Measurements from ENCODE around the gene HOXB8.

HOXB8 gene

GRCh38 chr17:48610282-48611211 is 4.5 kb downstream of the HOXB8 start, which contains the start of gene HOXB7:
Gene HOXB7, minus strand, starts transcription at chr17:48611017. Its CDS starts 99 bp downstream, at chr17:48610918.
- DNase-seq = peak; percentile 47

GRCh38 chr17:48609759-48610281 is 5.3 kb downstream of the HOXB8 start:
- DNase-seq = no peak

DNA sequence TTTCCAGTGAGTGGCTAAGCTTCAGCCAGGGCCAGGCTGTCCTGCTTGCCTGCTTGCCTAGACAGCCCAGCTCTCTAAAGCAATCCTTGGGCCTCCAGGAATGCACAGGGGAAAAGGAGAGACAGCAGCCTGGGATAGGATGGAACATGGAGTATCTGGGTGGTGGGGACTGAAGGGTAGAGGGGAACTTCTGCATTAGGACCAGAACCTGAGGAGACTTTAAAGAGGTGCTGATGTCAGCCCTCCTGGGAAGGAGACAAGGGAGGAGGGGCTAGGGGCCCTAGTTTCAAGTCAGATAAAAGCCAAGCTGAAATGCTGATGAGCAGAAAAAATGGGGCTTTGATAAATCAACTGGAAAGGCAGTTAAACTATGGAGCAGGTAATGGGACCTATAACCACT is 6.1 kb downstream of the HOXB8 start:
- DNase-seq = no peak

DNA sequence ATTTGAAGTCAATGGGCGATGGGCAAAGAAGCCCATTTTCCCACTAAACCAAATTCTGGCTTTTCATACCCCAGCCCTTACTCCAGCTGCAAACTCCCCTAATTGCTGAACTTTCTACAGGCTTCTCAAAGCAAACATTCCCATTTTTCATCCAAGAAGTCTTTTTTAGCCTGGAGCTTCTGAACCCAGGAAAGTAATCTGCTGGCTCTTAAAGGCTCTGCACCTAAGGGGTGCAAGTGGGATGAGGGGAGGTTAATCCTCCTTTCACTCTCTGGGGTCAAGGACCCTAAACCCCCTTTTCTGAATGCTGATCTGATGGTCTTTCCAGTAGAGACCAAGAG is 6.6 kb downstream of the HOXB8 start:
- DNase-seq = no peak

DNA sequence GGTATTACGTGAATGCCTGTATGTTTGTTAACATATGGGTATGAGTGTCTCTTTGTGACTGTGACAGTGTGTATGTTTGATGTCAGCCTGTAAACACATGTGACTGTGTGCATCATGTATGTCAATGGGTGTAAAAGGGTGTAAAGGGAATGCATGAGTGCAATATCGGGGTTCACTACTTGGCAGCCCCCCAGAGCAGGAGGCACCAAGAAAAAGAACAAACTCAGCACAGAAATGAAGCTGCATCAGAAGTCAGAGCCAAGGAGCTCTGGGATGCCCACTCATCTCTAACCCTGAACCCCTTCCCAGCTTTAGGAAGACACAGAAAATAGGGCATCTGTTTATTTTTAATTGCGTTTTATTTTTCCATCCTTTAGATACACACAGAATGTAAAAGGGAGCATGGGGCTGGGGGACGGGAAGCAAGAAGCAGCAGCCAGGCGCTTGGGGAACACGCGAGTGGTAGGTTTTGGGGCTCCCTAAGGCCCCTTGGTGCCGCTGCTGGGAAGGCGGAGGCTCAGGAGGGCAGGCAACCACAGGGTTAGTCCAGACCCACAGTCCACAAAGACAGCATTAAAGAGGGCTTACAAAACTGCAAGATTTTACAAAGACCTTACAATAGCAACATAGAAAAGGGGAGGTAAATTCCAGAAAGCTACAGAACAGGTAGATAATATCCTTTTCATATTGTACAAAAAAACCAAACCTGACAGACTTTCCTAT is 8.0 kb downstream of the HOXB8 start:
- DNase-seq = no peak

- DNase-seq = no peak
These were observed 8.9 kb downstream of the HOXB8 start for GRCh38 chr17:48605991-48606891.

- no peak for DNase-seq
These were observed 9.6 kb downstream of the HOXB8 start for GRCh38 chr17:48605409-48605919.

GRCh38 chr17:48604770-48605329 is 10.2 kb downstream of the HOXB8 start, which contains the start of gene HOXB6:
Gene HOXB6, minus strand, starts transcription at chr17:48604986. Its CDS starts 6,836 bp downstream, at chr17:48598150.
- DNase-seq = no peak

- DNase-seq = peak; percentile 34
These were observed 10.9 kb downstream of the HOXB8 start for GRCh38 chr17:48603959-48604769.

DNA sequence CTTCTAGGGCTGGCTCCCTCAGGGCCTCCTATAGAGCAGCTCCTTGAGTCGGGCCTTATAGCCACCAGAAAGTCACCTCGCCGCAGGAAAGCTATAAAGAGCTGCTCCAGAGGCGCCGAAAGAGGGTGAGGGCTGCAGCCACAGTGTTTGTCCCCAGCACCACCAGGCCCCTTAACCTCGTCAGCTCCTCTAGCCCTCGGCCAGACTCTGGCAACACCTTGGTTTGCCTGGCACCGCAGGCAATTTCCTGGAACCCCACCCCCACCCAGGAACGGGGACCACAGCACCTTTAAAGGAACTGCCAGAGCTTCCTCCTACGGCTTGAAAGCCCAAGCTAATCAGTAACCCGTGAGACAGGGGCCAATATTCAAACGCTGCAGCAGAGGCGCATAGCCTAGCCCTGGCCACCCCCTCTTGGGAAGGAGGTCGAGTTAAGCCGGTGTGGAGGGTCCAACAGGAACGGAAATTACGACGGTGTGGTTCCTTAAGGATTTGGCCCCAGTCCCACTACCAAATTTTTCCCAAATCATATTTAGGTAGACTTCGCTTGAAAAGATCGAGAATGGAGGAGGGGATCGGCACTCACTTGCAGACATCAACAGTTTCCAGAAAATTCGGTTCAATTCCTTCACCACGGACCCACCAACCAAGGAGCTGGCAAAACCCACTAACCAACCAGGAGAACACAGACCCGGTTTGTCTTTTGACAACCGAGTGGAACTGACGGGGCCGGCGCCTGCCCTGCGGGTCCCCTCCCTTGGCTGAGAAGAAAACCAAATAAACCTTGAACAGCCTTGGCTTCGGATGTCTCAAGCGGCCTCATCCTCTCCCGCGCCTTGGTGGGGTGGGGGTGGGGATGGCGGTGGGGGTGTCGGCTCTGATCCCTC is 13.3 kb downstream of the HOXB8 start:
- no peak for DNase-seq

GRCh38 chr17:48601207-48601538 is 13.9 kb downstream of the HOXB8 start:
- no peak for DNase-seq

DNA sequence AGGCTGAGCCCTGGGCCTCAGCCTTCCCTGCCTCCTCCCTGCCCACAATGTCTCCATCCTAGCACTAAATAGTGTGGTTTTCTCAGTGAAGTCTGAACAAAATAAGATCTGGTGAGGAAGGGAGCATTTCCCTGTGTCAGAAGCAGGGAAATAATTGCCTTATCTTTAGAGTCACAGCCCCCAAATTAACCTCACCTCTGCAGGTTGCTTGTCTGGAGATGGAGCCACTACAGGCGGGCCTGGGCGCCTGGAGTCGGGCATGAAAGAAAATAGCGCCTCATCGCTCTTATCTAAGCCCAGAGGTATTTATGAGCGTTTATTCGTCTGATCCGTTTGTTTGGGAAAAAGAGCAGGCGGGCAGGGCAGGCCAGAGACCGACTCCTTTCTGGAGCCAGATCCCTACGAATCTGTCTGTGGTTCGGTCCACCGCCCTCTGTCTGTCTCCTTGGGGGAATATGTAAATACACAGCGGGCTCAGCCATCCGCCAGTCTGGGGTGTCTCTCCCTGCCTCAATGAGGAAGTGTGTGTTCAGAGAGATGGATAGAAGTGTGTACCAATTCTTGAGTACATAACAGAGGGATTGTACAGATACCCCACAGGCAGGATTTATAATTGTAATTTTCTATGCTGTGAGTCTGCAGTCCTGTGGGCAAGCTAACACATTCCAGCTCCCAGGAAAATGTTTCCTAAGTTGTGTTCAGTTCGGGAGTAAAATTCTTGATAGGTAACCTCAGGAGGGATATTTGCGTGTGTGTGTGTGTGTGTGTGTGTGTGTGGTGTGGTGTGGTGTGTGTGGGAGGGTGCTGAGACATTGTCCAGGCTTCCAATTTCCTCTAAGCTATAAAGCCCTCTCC is 14.6 kb downstream of the HOXB8 start:
- no peak for DNase-seq

GRCh38 chr17:48599354-48599753 is 15.7 kb downstream of the HOXB8 start:
- no peak for DNase-seq

GRCh38 chr17:48598736-48599135 is 16.4 kb downstream of the HOXB8 start:
- no peak for DNase-seq

DNA sequence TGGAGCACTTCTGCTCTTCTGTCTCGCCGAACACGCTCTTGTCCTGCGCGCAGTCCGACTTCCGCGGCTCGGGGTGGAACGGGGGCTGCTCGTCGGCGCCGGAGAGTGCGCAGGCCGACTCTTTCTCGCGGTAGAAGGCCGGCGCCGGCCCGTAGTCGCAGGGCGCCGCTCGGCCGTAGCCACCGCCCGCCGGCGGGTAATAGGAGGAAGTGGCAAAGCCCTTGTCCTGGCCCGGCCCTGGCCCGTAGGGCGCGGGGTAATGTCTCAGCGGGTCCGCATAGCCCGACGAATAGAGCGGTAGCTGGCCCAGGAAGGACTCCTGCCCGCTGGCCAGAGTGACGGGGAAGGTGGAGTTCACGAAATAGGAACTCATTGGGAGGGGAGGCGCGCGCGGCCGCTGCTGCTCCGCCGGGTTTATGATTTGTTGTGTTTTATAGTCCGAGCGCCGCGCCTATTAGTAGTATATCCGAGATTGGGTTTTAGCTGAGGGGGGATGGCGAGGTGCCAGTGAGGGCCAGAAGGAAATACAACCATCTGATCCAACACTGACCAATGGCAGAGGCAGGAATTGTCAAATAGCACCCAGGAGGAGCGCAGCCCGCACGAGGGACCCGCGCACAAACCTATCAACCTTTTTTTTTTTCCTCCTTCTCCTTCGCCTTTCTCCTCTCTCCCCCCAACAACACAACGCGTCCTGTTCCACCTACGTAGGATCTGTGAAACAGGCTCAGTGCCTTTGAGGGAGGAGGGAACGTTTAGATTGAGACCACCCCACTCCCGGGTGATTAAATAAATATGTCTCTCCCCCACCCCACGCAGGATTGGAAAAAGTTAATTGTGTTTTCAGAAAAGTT is 17.1 kb downstream of the HOXB8 start:
- no peak for DNase-seq

- no peak for DNase-seq
These were observed 17.6 kb downstream of the HOXB8 start for GRCh38 chr17:48597528-48597777.

GRCh38 chr17:48596735-48597527 is 18.2 kb downstream of the HOXB8 start:
- DNase-seq = no peak

All from SHP77 treated with DMSO at 0.1 percent for 48 hours (cell line).